GM21737 (cell line): ENCODE results near the gene BPIFB3.

ENCODE experiments used
- ATAC-seq: cut with Tn5 transposase; IDR thresholded peaks from one replicate; pipeline ENCODE4 v1.9.1; 2021; ENCODE audit warnings: mild to moderate bottlenecking, moderate library complexity; ENCODE audit not compliant: unreplicated experiment

BPIFB3 gene

GRCh38 chr20:33053291-33054106, at the start of gene BPIFB3:
BPIFB3 (plus strand) TSS chr20:33053903; CDS start chr20:33055436, 1,533 bp downstream.
- ATAC-seq, result no peak

- ATAC-seq, result no peak
These were observed 49.5 kb upstream of the BPIFB3 start, which contains the start of gene SUN5 for GRCh38 chr20:33004141-33004751. SUN5 (minus strand) TSS chr20:33004433; CDS start chr20:33004340, 93 bp downstream.

- no peak for ATAC-seq
These were observed 48.6 kb upstream of the BPIFB3 start for GRCh38 chr20:33005132-33005566.

GRCh38 chr20:33005908-33006775, 47.6 kb upstream of the BPIFB3 start:
- ATAC-seq, result no peak

GRCh38 chr20:33006776-33007375, 46.8 kb upstream of the BPIFB3 start:
- no peak for ATAC-seq

GRCh38 chr20:33007376-33008335, 46.0 kb upstream of the BPIFB3 start, which contains the start of gene BPIFB2:
BPIFB2 (plus strand) TSS chr20:33007704; CDS start chr20:33008575, 871 bp downstream.
- no peak for ATAC-seq

- no peak for ATAC-seq
These were observed 45.1 kb upstream of the BPIFB3 start for GRCh38 chr20:33008336-33009213.

- ATAC-seq, result no peak
These were observed 44.2 kb upstream of the BPIFB3 start for GRCh38 chr20:33009214-33010132.

- ATAC-seq, result no peak
These were observed 43.6 kb upstream of the BPIFB3 start for GRCh38 chr20:33010133-33010504.

GRCh38 chr20:33010674-33011449, 42.8 kb upstream of the BPIFB3 start:
- ATAC-seq, result no peak

GRCh38 chr20:33012327-33013189, 41.1 kb upstream of the BPIFB3 start:
- ATAC-seq, result no peak

GRCh38 chr20:33013701-33014326, 39.9 kb upstream of the BPIFB3 start:
- ATAC-seq, result no peak

- no peak for ATAC-seq
These were observed 39.2 kb upstream of the BPIFB3 start for GRCh38 chr20:33014336-33015113.

GRCh38 chr20:33015114-33015484, 38.6 kb upstream of the BPIFB3 start:
- no peak for ATAC-seq
